ENCODE results near the gene TFDP1. TPM values are rescaled to one million over a fixed set of nuclear protein-coding genes. Genes with fewer than 3 reads are reported as not detected.

The TFDP1 gene
- total and polyA plus RNA-seq, 2 experiments from 2014 or later, result 74.8 to 122 TPM

- Histone ChIP-seq H3K4me3 (no peak overlapping the region), H3K27me3 (replicated peaks; ENCODE audit: insufficient read depth) (no peaks in the 10 kb centered on the region), H3K9ac (no peak overlapping the region), H3K79me2 (ENCODE audit: insufficient read depth) (peaks cover 29% of the 10 kb centered on the region), H3K4me2 (ENCODE audit: unreplicated experiment) (no peak overlapping the region), H2AFZ (no peak overlapping the region), H3K27ac (no peak overlapping the region), H3F3A (ENCODE audit: insufficient read depth) (no peaks in the 10 kb centered on the region), H4K20me1 (ENCODE audit: insufficient read depth) (no peaks in the 10 kb centered on the region), H3K4me1 (ENCODE audit: insufficient read depth) (no peaks in the 10 kb centered on the region), H3K36me3 (ENCODE audit: low read depth) (peaks cover 7% of the 10 kb centered on the region; the same call in 1 of the 2 replicates), H3K9me2 (ENCODE audit: insufficient read depth) (no peaks in the 10 kb centered on the region), H3K9me3 (ENCODE audit: low read depth) (no peaks in the 10 kb centered on the region)
- 94 to 95% methylated on average over 21 of the region's 21 CpGs for WGBS, 2 experiments (ENCODE audit: low coverage in 1 of 2, low lambda C conversion rate in 2 of 2, missing lambda C conversion rate in 2 of 2)
- no peak for DNase-seq
- TF ChIP-seq EZH2phosphoT487 (IDR thresholded peaks at IDR 0.05; ENCODE audit: insufficient read depth, low read depth) (no peak), EZH2 (IDR thresholded peaks at IDR 0.05; ENCODE audit: insufficient read depth, poor library complexity, severe bottlenecking) (no peak)
- in situ Hi-C loops (cut with MboI), result no loop called here
Measured at GRCh38 chr13:113537909-113538688, 46.5 kb upstream of the TFDP1 start.

- Histone ChIP-seq H3K27me3 (replicated peaks; ENCODE audit: insufficient read depth) (no peaks in the 10 kb centered on the region), H4K20me1 (ENCODE audit: insufficient read depth) (no peaks in the 10 kb centered on the region), H3F3A (ENCODE audit: insufficient read depth) (no peaks in the 10 kb centered on the region), H3K27ac (no peak overlapping the region), H3K9me2 (ENCODE audit: insufficient read depth) (no peaks in the 10 kb centered on the region), H3K4me2 (ENCODE audit: unreplicated experiment) (no peak overlapping the region), H3K9ac (no peak overlapping the region), H2AFZ (no peak overlapping the region), H3K9me3 (ENCODE audit: low read depth) (no peaks in the 10 kb centered on the region), H3K4me1 (ENCODE audit: insufficient read depth) (no peaks in the 10 kb centered on the region), H3K4me3 (no peak overlapping the region), H3K36me3 (ENCODE audit: low read depth) (peaks cover 7% of the 10 kb centered on the region; the same call in 1 of the 2 replicates), H3K79me2 (ENCODE audit: insufficient read depth) (peaks cover 32% of the 10 kb centered on the region)
- in situ Hi-C loops (cut with MboI), result no loop called here
- TF ChIP-seq EZH2 (IDR thresholded peaks at IDR 0.05; ENCODE audit: insufficient read depth, poor library complexity, severe bottlenecking) (no peak), EZH2phosphoT487 (IDR thresholded peaks at IDR 0.05; ENCODE audit: insufficient read depth, low read depth) (no peak)
- no peak for DNase-seq
- WGBS, 2 experiments (ENCODE audit: low coverage in 1 of 2, low lambda C conversion rate in 2 of 2, missing lambda C conversion rate in 2 of 2), result 96% methylated on average over 28 of the region's 28 CpGs
Measured at GRCh38 chr13:113538689-113539058, 45.9 kb upstream of the TFDP1 start.

GRCh38 chr13:113539176-113539575 is 45.4 kb upstream of the TFDP1 start:
- H3K9ac ChIP-seq, result no peak overlapping the region
- no peak overlapping the region for H3K4me3 ChIP-seq
- peaks cover 37% of the 10 kb centered on the region for H3K79me2 ChIP-seq (ENCODE audit: insufficient read depth)
- H2AFZ ChIP-seq, result no peak overlapping the region
- no peaks in the 10 kb centered on the region for H3F3A ChIP-seq (ENCODE audit: insufficient read depth)
- no peaks in the 10 kb centered on the region for H3K9me2 ChIP-seq (ENCODE audit: insufficient read depth)
- no peaks in the 10 kb centered on the region for H3K9me3 ChIP-seq (ENCODE audit: low read depth)
- H3K27me3 ChIP-seq (replicated peaks; ENCODE audit: insufficient read depth), result no peaks in the 10 kb centered on the region
- in situ Hi-C loops (cut with MboI), result no loop called here
- no peak overlapping the region for H3K4me2 ChIP-seq (ENCODE audit: unreplicated experiment)
- no peak for DNase-seq
- no peaks in the 10 kb centered on the region for H3K4me1 ChIP-seq (ENCODE audit: insufficient read depth)
- no peaks in the 10 kb centered on the region for H4K20me1 ChIP-seq (ENCODE audit: insufficient read depth)
- 95 to 99% methylated on average over 18 of the region's 18 CpGs for WGBS, 2 experiments (ENCODE audit: low coverage in 1 of 2, low lambda C conversion rate in 2 of 2, missing lambda C conversion rate in 2 of 2)
- H3K36me3 ChIP-seq (ENCODE audit: low read depth), result peaks cover 7% of the 10 kb centered on the region; the same call in 1 of the 2 replicates
- H3K27ac ChIP-seq, result no peak overlapping the region
- TF ChIP-seq EZH2phosphoT487 (IDR thresholded peaks at IDR 0.05; ENCODE audit: insufficient read depth, low read depth), result no peak
- no peak for TF ChIP-seq EZH2 (IDR thresholded peaks at IDR 0.05; ENCODE audit: insufficient read depth, poor library complexity, severe bottlenecking)

- no peak overlapping the region for H3K4me2 ChIP-seq (ENCODE audit: unreplicated experiment)
- H3K9me2 ChIP-seq (ENCODE audit: insufficient read depth), result no peaks in the 10 kb centered on the region
- H3K4me1 ChIP-seq (ENCODE audit: insufficient read depth), result no peaks in the 10 kb centered on the region
- no peaks in the 10 kb centered on the region for H3K9me3 ChIP-seq (ENCODE audit: low read depth)
- H3K9ac ChIP-seq, result no peak overlapping the region
- no peak overlapping the region for H3K27ac ChIP-seq
- in situ Hi-C loops (cut with MboI), result no loop called here
- H3F3A ChIP-seq (ENCODE audit: insufficient read depth), result no peaks in the 10 kb centered on the region
- WGBS, 2 experiments (ENCODE audit: low coverage in 1 of 2, low lambda C conversion rate in 2 of 2, missing lambda C conversion rate in 2 of 2), result 72 to 83% methylated on average over 15 of the region's 15 CpGs
- H3K4me3 ChIP-seq, result no peak overlapping the region
- DNase-seq, result no peak
- H3K27me3 ChIP-seq (replicated peaks; ENCODE audit: insufficient read depth), result no peaks in the 10 kb centered on the region
- H3K79me2 ChIP-seq (ENCODE audit: insufficient read depth), result peaks cover 44% of the 10 kb centered on the region
- no peaks in the 10 kb centered on the region for H4K20me1 ChIP-seq (ENCODE audit: insufficient read depth)
- peaks cover 7% of the 10 kb centered on the region; the same call in 1 of the 2 replicates for H3K36me3 ChIP-seq (ENCODE audit: low read depth)
- no peak overlapping the region for H2AFZ ChIP-seq
- TF ChIP-seq EZH2phosphoT487 (IDR thresholded peaks at IDR 0.05; ENCODE audit: insufficient read depth, low read depth) (no peak), EZH2 (IDR thresholded peaks at IDR 0.05; ENCODE audit: insufficient read depth, poor library complexity, severe bottlenecking) (no peak)
Measured at GRCh38 chr13:113539822-113540221, 44.7 kb upstream of the TFDP1 start.
